Measurements from ENCODE around the gene DCAF7. TPM values are rescaled to one million over a fixed set of nuclear protein-coding genes. Genes with fewer than 3 reads are reported as not detected.

DCAF7 gene
- total and polyA plus RNA-seq, 3 experiments from 2014 or later: 82.5 to 102 (median 99.1) TPM

DNA sequence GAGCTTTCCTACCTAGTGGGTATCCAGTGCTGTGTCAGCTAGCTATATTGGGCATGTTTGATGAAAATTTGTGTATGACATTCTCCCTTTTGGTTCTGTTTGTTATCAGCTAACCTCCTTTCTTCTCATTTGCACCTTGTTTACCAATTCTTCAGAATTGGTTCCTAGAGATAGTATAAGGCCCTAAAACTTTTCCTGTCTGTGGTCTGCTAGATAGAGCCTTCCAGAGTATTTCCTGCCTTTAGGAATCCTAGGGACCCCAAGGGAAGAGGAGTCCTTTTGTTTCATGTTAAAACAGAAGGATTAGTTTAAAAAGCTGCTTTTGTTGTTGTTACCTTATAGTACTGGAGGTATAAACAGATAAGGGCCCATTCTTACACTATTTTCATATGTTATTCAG lies 83.5 kb downstream of the DCAF7 start:
- CTCF ChIA-PET: interaction anchor here (1.8 kb wide), 1 partner anchor 22 kb away, joined by 7 read pairs; no protein-coding TSS in a partner anchor
- H3K4me3 ChIP-seq (ENCODE audit: low read length): no peak overlapping the region
- Mint-ChIP-seq H3K9me3 (no peaks in the 10 kb centered on the region), H3K27me3 (no peaks in the 10 kb centered on the region), H3K4me1 (peaks cover 18 to 47% (median 34%) of the 10 kb centered on the region in 3 donors), H3K36me3 (peaks cover 0 to 78% (median 25%) of the 10 kb centered on the region in 3 donors), H3K27ac (peak overlapping the region in 1 of 8 donors; percentile 50), H3K4me3 (no peak overlapping the region)
- peaks cover 18% of the 10 kb centered on the region for H3K36me3 ChIP-seq (ENCODE audit: insufficient read depth, low read length)
- H3K4me1 ChIP-seq (ENCODE audit: insufficient read depth, low read length): peaks cover 6% of the 10 kb centered on the region
- no peak for DNase-seq
- H3K9me3 ChIP-seq (ENCODE audit: low read length): no peaks in the 10 kb centered on the region
- H3K27ac ChIP-seq (ENCODE audit: low read depth, low read length): no peak overlapping the region
- no peaks in the 10 kb centered on the region for H3K27me3 ChIP-seq (ENCODE audit: insufficient read depth, low read length, poor library complexity, severe bottlenecking)
- POLR2A ChIA-PET: no interaction called here

DNA sequence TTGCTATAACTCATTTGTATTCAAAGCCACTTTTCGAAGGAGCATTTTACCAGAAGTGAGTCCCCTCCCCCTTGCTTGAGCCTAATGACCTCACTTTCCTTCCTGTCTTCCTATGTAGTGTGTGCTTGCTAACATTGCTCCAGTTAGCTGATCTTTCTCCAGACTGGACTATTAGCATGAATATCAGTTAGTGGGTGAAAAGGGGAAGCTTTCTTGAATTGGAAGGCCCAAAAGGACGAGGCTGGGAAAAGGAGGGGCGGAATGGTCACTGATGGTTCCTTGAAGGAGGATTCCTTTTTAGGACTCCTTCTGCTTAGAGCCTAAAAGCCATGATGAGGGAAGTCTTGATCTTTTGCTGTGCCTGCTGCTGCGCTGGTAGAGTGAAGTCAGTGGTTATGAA lies 83.9 kb downstream of the DCAF7 start:
- H3K4me1 Mint-ChIP-seq: peaks cover 21 to 49% (median 39%) of the 10 kb centered on the region in 3 donors
- peak overlapping the region in 4 of 8 donors; percentile 18 to 70 (median 50) for H3K27ac Mint-ChIP-seq
- H3K4me3 ChIP-seq (ENCODE audit: low read length): no peak overlapping the region
- H3K4me1 ChIP-seq (ENCODE audit: insufficient read depth, low read length): peaks cover 10% of the 10 kb centered on the region
- no peaks in the 10 kb centered on the region for H3K27me3 Mint-ChIP-seq
- peaks cover 18% of the 10 kb centered on the region for H3K36me3 ChIP-seq (ENCODE audit: insufficient read depth, low read length)
- ChIA-PET CTCF (interaction anchor here (1.8 kb wide), 1 partner anchor 23 kb away, joined by 7 read pairs; no protein-coding TSS in a partner anchor), POLR2A (no interaction called here)
- no peak overlapping the region for H3K27ac ChIP-seq (ENCODE audit: low read depth, low read length)
- DNase-seq: no peak
- no peaks in the 10 kb centered on the region for H3K9me3 ChIP-seq (ENCODE audit: low read length)
- H3K27me3 ChIP-seq (ENCODE audit: insufficient read depth, low read length, poor library complexity, severe bottlenecking): no peaks in the 10 kb centered on the region
- H3K4me3 Mint-ChIP-seq: no peak overlapping the region
- H3K36me3 Mint-ChIP-seq: peaks cover 0 to 78% (median 28%) of the 10 kb centered on the region in 3 donors
- H3K9me3 Mint-ChIP-seq: no peaks in the 10 kb centered on the region

DNA sequence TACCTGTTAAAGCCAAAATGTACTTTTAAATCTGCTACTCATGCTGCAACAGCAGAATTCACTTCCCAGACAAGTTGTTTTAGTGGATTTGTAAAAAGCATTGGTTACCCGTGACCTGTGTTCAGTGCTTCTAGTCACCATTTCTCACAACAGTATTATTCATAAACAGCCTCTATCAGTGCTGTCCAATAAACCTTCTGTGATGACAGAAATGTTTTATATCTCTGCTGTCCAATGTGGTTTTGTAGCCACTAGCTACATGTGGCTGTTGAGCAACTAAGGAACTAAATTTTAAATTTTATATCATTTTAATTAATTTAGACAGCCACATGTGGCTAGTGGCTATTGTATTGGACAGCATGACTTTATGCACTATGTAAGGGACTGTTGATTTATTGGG lies 84.5 kb downstream of the DCAF7 start:
- no peaks in the 10 kb centered on the region for H3K27me3 Mint-ChIP-seq
- H3K27ac Mint-ChIP-seq: no peak overlapping the region
- Histone ChIP-seq H3K27me3 (ENCODE audit: insufficient read depth, low read length, poor library complexity, severe bottlenecking) (no peaks in the 10 kb centered on the region), H3K4me1 (ENCODE audit: insufficient read depth, low read length) (peaks cover 13% of the 10 kb centered on the region), H3K4me3 (ENCODE audit: low read length) (no peak overlapping the region), H3K36me3 (ENCODE audit: insufficient read depth, low read length) (peaks cover 18% of the 10 kb centered on the region), H3K9me3 (ENCODE audit: low read length) (no peaks in the 10 kb centered on the region), H3K27ac (ENCODE audit: low read depth, low read length) (no peak overlapping the region)
- CTCF ChIA-PET: interaction anchor here (1.8 kb wide), 1 partner anchor 23 kb away, joined by 7 read pairs; no protein-coding TSS in a partner anchor
- no peaks in the 10 kb centered on the region for H3K9me3 Mint-ChIP-seq
- peaks cover 0 to 76% (median 29%) of the 10 kb centered on the region in 3 donors for H3K36me3 Mint-ChIP-seq
- no peak overlapping the region for H3K4me3 Mint-ChIP-seq
- POLR2A ChIA-PET: no interaction called here
- H3K4me1 Mint-ChIP-seq: peaks cover 24 to 47% (median 43%) of the 10 kb centered on the region in 3 donors
- DNase-seq: no peak

DNA sequence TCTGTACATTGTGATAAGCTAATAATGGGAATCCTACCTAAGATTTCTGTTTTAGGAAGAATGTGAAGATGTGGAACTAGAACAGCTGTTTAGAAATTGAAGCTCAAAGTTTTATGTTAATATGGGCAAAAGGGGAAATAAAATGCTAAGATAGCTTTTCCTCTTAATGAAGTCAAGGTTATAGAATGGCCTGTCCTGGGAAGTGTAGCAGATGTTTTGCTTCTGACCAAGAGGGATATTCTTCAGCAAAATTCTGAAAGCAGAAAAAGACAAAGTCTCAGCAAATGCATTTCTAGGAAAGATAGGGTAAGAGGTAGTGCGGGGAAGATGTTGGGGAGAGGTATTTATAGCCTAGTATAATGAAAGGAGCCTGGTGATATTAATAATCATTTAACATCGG lies 85.0 kb downstream of the DCAF7 start:
- H3K4me1 Mint-ChIP-seq: peaks cover 24 to 49% (median 46%) of the 10 kb centered on the region in 3 donors
- H3K27ac Mint-ChIP-seq: no peak overlapping the region
- H3K27me3 ChIP-seq (ENCODE audit: insufficient read depth, low read length, poor library complexity, severe bottlenecking): no peaks in the 10 kb centered on the region
- H3K9me3 Mint-ChIP-seq: no peaks in the 10 kb centered on the region
- H3K27ac ChIP-seq (ENCODE audit: low read depth, low read length): no peak overlapping the region
- no peak overlapping the region for H3K4me3 ChIP-seq (ENCODE audit: low read length)
- H3K36me3 Mint-ChIP-seq: peaks cover 0 to 78% (median 29%) of the 10 kb centered on the region in 3 donors
- no peak overlapping the region for H3K4me3 Mint-ChIP-seq
- no peaks in the 10 kb centered on the region for H3K9me3 ChIP-seq (ENCODE audit: low read length)
- CTCF ChIA-PET: interaction anchor here (1.5 to 1.8 kb wide), 2 partner anchors 14 to 24 kb away, joined by 4 to 7 read pairs; partner anchors contain the start of gene MAP3K3
- H3K4me1 ChIP-seq (ENCODE audit: insufficient read depth, low read length): peaks cover 13% of the 10 kb centered on the region
- peaks cover 18% of the 10 kb centered on the region for H3K36me3 ChIP-seq (ENCODE audit: insufficient read depth, low read length)
- POLR2A ChIA-PET: interaction anchor here (1.5 kb wide), 1 partner anchor 13 kb away, joined by 5 read pairs; the partner anchor contains the start of gene MAP3K3
- H3K27me3 Mint-ChIP-seq: no peaks in the 10 kb centered on the region
- DNase-seq: no peak

DNA sequence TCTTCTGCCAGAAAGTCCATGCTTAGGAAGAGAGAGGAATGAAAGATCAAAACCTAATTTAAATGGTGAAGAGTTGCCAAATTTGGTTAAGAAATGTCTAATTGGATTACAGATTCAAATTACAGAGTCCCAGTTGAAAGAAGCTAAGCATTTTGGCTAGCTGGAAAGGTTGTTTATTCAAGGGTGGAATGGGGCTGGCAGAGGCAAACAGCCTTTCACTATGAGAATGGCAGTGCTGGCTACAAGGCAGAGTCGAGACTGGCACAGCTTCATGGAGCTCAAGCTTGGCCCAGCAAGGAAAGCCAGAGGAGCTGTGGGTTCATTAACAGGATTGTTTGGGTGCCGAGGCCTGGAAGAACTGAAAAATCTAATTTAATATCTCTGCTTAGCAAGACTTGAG lies 85.5 kb downstream of the DCAF7 start:
- H3K4me1 Mint-ChIP-seq: peaks cover 22 to 46% (median 44%) of the 10 kb centered on the region in 3 donors
- Histone ChIP-seq H3K27me3 (ENCODE audit: insufficient read depth, low read length, poor library complexity, severe bottlenecking) (no peaks in the 10 kb centered on the region), H3K36me3 (ENCODE audit: insufficient read depth, low read length) (peaks cover 18% of the 10 kb centered on the region), H3K27ac (ENCODE audit: low read depth, low read length) (no peak overlapping the region), H3K4me3 (ENCODE audit: low read length) (no peak overlapping the region), H3K4me1 (ENCODE audit: insufficient read depth, low read length) (peaks cover 13% of the 10 kb centered on the region), H3K9me3 (ENCODE audit: low read length) (no peaks in the 10 kb centered on the region)
- ChIA-PET POLR2A (interaction anchor here (1.5 kb wide), 1 partner anchor 14 kb away, joined by 5 read pairs; the partner anchor contains the start of gene MAP3K3), CTCF (interaction anchor here (1.2 to 1.5 kb wide), 2 partner anchors 14 to 74 kb away, joined by 3 to 4 read pairs; partner anchors contain the start of gene MAP3K3)
- no peaks in the 10 kb centered on the region for H3K27me3 Mint-ChIP-seq
- H3K27ac Mint-ChIP-seq: no peak overlapping the region
- DNase-seq: no peak
- peaks cover 0 to 79% (median 26%) of the 10 kb centered on the region in 3 donors for H3K36me3 Mint-ChIP-seq
- H3K9me3 Mint-ChIP-seq: no peaks in the 10 kb centered on the region
- no peak overlapping the region for H3K4me3 Mint-ChIP-seq

DNA sequence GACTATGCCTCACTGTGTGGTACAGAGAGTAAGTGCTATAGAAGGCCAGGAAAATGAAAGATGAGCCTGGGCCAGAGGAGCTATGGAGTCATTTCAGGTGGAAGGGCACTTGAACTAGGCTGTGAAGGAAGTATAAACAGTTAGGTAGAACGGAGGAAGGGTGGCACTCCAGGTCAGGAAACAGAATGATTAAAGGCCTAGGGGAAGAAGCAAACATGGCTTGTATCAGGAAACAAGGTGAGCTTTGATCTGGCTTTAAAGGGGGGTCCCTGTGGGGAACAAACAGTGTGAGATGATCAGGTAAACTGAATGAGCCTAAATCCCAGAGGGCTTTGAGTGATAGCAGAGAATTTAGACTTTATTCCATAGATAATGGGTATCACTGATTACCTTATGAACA lies 88.8 kb downstream of the DCAF7 start:
- Histone ChIP-seq H3K27ac (ENCODE audit: low read depth, low read length) (no peak overlapping the region), H3K36me3 (ENCODE audit: insufficient read depth, low read length) (peaks cover 13% of the 10 kb centered on the region), H3K4me3 (ENCODE audit: low read length) (no peak overlapping the region), H3K27me3 (ENCODE audit: insufficient read depth, low read length, poor library complexity, severe bottlenecking) (no peaks in the 10 kb centered on the region), H3K4me1 (ENCODE audit: insufficient read depth, low read length) (peaks cover 7% of the 10 kb centered on the region), H3K9me3 (ENCODE audit: low read length) (no peaks in the 10 kb centered on the region)
- peak overlapping the region in 6 of 8 donors; percentile 9 to 92 (median 66) for H3K27ac Mint-ChIP-seq
- H3K4me3 Mint-ChIP-seq: no peak overlapping the region
- no peaks in the 10 kb centered on the region for H3K9me3 Mint-ChIP-seq
- peaks cover 0 to 71% (median 18%) of the 10 kb centered on the region in 3 donors for H3K36me3 Mint-ChIP-seq
- ChIA-PET CTCF (interaction anchor here (1.0 to 1.1 kb wide), 2 partner anchors 14 to 71 kb away, joined by 3 read pairs; no protein-coding TSS in a partner anchor), POLR2A (interaction anchor here (0.7 kb wide), 1 partner anchor 99 kb away, joined by 3 read pairs; no protein-coding TSS in a partner anchor)
- H3K27me3 Mint-ChIP-seq: no peaks in the 10 kb centered on the region
- DNase-seq: no peak
- peaks cover 9 to 35% (median 28%) of the 10 kb centered on the region in 3 donors for H3K4me1 Mint-ChIP-seq

DNA sequence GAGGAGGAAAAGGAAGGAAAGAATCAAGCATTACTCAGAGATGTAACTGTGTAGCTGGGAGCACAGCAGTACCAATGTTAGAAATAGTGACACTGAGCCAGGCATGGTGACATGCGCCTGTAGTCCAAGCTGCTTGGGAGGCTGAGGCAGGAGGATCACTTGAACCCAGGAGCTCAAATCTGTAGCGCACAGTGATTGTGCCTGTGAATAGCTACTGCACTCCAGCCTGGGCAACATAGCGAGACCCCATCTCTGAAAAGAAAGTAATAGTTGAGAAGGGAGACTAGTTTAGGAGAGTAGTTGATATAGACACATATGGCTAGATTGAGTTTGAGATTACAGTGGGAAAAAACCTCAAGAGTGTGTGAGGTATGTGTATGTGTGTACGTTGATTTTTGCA lies 89.8 kb downstream of the DCAF7 start:
- peaks cover 13% of the 10 kb centered on the region for H3K36me3 ChIP-seq (ENCODE audit: insufficient read depth, low read length)
- no peaks in the 10 kb centered on the region for H3K9me3 ChIP-seq (ENCODE audit: low read length)
- H3K27ac ChIP-seq (ENCODE audit: low read depth, low read length): no peak overlapping the region
- H3K36me3 Mint-ChIP-seq: peaks cover 0 to 68% (median 20%) of the 10 kb centered on the region in 3 donors
- peaks cover 8 to 37% (median 30%) of the 10 kb centered on the region in 3 donors for H3K4me1 Mint-ChIP-seq
- no peak for DNase-seq
- no peaks in the 10 kb centered on the region for H3K9me3 Mint-ChIP-seq
- no peak overlapping the region for H3K4me3 Mint-ChIP-seq
- no peak overlapping the region for H3K4me3 ChIP-seq (ENCODE audit: low read length)
- no peaks in the 10 kb centered on the region for H3K27me3 Mint-ChIP-seq
- ChIA-PET CTCF (no interaction called here), POLR2A (no interaction called here)
- H3K4me1 ChIP-seq (ENCODE audit: insufficient read depth, low read length): peaks cover 7% of the 10 kb centered on the region
- H3K27ac Mint-ChIP-seq: peak overlapping the region in 3 of 8 donors; percentile 62 to 78 (median 63)
- H3K27me3 ChIP-seq (ENCODE audit: insufficient read depth, low read length, poor library complexity, severe bottlenecking): no peaks in the 10 kb centered on the region

DNA sequence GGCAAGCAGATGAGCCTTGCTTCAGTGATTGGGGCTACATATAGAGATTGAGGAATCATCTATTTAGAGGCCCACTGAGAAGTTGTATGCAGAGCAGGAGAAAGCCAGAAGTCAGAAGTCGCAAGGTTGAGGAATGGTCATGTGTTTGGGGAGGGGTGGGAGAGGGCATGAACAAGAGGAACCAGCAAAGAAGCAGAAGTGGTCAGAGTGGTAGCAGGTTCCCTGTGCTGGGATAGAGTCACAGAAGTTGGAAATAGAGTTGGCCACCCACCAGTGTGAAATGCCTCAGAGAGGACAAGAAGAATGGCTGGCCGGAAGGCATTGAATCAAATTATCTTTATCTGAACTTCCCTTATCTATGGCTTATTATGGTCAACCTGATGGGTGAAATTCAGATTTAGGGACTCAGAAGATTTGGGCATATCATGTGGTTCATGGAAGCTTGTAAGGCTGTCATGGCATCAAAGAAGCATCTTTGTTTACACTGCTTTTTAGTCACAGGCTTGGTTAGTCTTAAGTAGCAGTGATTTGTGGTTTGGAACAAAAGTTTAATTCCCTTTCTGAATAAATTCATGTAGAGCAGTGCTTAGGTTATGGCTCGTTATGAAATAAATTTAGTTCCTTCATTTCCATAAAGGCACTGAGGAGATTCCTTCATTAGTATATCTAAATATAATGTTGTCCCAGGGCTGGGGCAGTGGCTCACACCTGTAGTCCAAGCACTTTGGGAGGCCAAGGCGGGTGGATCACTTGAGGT lies 91.6 kb downstream of the DCAF7 start:
- Histone ChIP-seq H3K9me3 (ENCODE audit: low read length) (no peaks in the 10 kb centered on the region), H3K27ac (ENCODE audit: low read depth, low read length) (no peak overlapping the region), H3K4me1 (ENCODE audit: insufficient read depth, low read length) (peaks cover 7% of the 10 kb centered on the region), H3K36me3 (ENCODE audit: insufficient read depth, low read length) (peaks cover 7% of the 10 kb centered on the region), H3K4me3 (ENCODE audit: low read length) (no peak overlapping the region), H3K27me3 (ENCODE audit: insufficient read depth, low read length, poor library complexity, severe bottlenecking) (no peaks in the 10 kb centered on the region)
- no peak overlapping the region for H3K4me3 Mint-ChIP-seq
- H3K27me3 Mint-ChIP-seq: no peaks in the 10 kb centered on the region
- POLR2A ChIA-PET: no interaction called here
- H3K27ac Mint-ChIP-seq: peak overlapping the region in 2 of 8 donors; percentile 11 to 78
- no peaks in the 10 kb centered on the region for H3K9me3 Mint-ChIP-seq
- peaks cover 0 to 68% (median 19%) of the 10 kb centered on the region in 3 donors for H3K36me3 Mint-ChIP-seq
- CTCF ChIA-PET: no interaction called here
- no peak for DNase-seq
- H3K4me1 Mint-ChIP-seq: peaks cover 8 to 42% (median 40%) of the 10 kb centered on the region in 3 donors

All from CD8-positive, alpha-beta memory T cell (primary cell).